ENCODE results near the gene CSPG4.
A peak's percentile ranks its signal among the peaks of the same experiment; 100 is the strongest.
"Not testable (repeated sequence)": the region's sequence is repeated elsewhere in the genome, so short reads cannot be mapped to it uniquely, and the experiment has no call there.

The CSPG4 gene

GRCh38 chr15:75738647-75739325, 26.1 kb upstream of the CSPG4 start:
- peak; percentile 53 for DNase-seq (ENCODE audit: low read depth, low spot score)
- no peak overlapping the region for H3K27ac ChIP-seq

- DNase-seq (ENCODE audit: low read depth, low spot score) = no peak
- H3K27ac ChIP-seq = no peak overlapping the region
Observed at GRCh38 chr15:75738014-75738646, 25.5 kb upstream of the CSPG4 start.

GRCh38 chr15:75737116-75738013, 24.7 kb upstream of the CSPG4 start:
- not testable (repeated sequence) for DNase-seq (ENCODE audit: low read depth, low spot score); H3K27ac ChIP-seq

GRCh38 chr15:75736256-75736655, 23.6 kb upstream of the CSPG4 start:
- no peak for DNase-seq (ENCODE audit: low read depth, low spot score)
- no peak overlapping the region for H3K27ac ChIP-seq

GRCh38 chr15:75734861-75735760, 22.5 kb upstream of the CSPG4 start:
- DNase-seq (ENCODE audit: low read depth, low spot score); H3K27ac ChIP-seq: not testable (repeated sequence)

- DNase-seq (ENCODE audit: low read depth, low spot score) = no peak
- H3K27ac ChIP-seq = no peak overlapping the region
Observed at GRCh38 chr15:75733761-75734651, 21.4 kb upstream of the CSPG4 start.

GRCh38 chr15:75732809-75733451, 20.3 kb upstream of the CSPG4 start:
- no peak overlapping the region for H3K27ac ChIP-seq
- no peak for DNase-seq (ENCODE audit: low read depth, low spot score)

GRCh38 chr15:75732177-75732808, 19.6 kb upstream of the CSPG4 start:
- no peak overlapping the region for H3K27ac ChIP-seq
- no peak for DNase-seq (ENCODE audit: low read depth, low spot score)

GRCh38 chr15:75731248-75732151, 18.9 kb upstream of the CSPG4 start:
- no peak overlapping the region for H3K27ac ChIP-seq
- no peak for DNase-seq (ENCODE audit: low read depth, low spot score)

- not testable (repeated sequence) for H3K27ac ChIP-seq; DNase-seq (ENCODE audit: low read depth, low spot score)
Observed at GRCh38 chr15:75730376-75731247, 18.0 kb upstream of the CSPG4 start.

- DNase-seq (ENCODE audit: low read depth, low spot score) = no peak
Observed at GRCh38 chr15:75729326-75730069, 16.9 kb upstream of the CSPG4 start.

GRCh38 chr15:75727851-75728715, 15.4 kb upstream of the CSPG4 start:
- H3K27ac ChIP-seq = no peak overlapping the region
- DNase-seq (ENCODE audit: low read depth, low spot score) = no peak

More at GRCh38 chr15:75729326-75730069, 16.9 kb upstream of the CSPG4 start:
- H3K27ac ChIP-seq = no peak overlapping the region

- H3K27ac ChIP-seq = no peak overlapping the region
- no peak for DNase-seq (ENCODE audit: low read depth, low spot score)
Observed at GRCh38 chr15:75727031-75727531, 14.4 kb upstream of the CSPG4 start.

All from epithelial cell of prostate (primary cell).